Tibial nerve (tissue), 4 donors: ENCODE measurements around the gene UNC119.
"Not testable (repeated sequence)": the region's sequence is repeated elsewhere in the genome, so short reads cannot be mapped to it uniquely, and the experiment has no call there.

Experiments used
- EP300 ChIP-seq, 2 donors: sonication (generic); formaldehyde crosslinking; IDR thresholded peaks; one replicate each; pipeline ENCODE4 v1.6.1; 2017; ENCODE audit warnings: antibody characterized with exemption in 2 of 2, mild to moderate bottlenecking in 1 of 2
- POLR2A ChIP-seq, 2 donors: fragments of 450-650 bp; IDR thresholded peaks; one replicate each; pipeline ENCODE4 v1.6.1; 2017; ENCODE audit warnings: antibody characterized with exemption in 2 of 2, mild to moderate bottlenecking in 2 of 2, moderate library complexity in 2 of 2
- TF ChIP-seq, protein P1 (sequence below), 5 experiments: fragments of 200-600 bp in 3 of 5; fragments of 450-650 bp in 2 of 5; sonication (generic) in 3 of 5; IDR thresholded peaks; one replicate each; pipeline ENCODE4 v1.5.1; 2016 to 2019; ENCODE audit warnings: antibody characterized with exemption in 5 of 5, mild to moderate bottlenecking in 3 of 5, moderate library complexity in 2 of 5

DNA sequence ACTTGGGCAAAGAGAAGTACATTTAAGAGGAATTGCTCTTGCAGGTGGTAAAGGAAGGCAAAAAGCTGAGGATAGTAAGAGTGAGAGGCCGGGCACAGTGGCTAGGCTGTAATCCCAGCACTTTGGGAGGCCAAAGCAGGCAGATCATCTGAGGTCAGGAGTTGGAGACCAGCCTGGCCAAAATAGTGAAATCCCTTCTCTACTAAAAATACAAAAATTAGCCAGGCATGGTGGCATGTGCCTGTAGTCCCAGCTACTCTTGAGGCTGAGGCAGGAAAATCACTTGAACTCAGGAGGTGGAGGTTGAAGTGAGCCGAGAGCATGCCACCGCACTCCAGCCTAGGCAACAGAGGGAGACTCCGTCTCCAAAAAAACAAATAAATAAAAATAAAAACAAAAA lies 30.1 kb downstream of the UNC119 start:
- not testable (repeated sequence) for TF ChIP-seq POLR2A, EP300 (IDR thresholded peaks at IDR 0.05)
- TF ChIP-seq, protein P1, sequence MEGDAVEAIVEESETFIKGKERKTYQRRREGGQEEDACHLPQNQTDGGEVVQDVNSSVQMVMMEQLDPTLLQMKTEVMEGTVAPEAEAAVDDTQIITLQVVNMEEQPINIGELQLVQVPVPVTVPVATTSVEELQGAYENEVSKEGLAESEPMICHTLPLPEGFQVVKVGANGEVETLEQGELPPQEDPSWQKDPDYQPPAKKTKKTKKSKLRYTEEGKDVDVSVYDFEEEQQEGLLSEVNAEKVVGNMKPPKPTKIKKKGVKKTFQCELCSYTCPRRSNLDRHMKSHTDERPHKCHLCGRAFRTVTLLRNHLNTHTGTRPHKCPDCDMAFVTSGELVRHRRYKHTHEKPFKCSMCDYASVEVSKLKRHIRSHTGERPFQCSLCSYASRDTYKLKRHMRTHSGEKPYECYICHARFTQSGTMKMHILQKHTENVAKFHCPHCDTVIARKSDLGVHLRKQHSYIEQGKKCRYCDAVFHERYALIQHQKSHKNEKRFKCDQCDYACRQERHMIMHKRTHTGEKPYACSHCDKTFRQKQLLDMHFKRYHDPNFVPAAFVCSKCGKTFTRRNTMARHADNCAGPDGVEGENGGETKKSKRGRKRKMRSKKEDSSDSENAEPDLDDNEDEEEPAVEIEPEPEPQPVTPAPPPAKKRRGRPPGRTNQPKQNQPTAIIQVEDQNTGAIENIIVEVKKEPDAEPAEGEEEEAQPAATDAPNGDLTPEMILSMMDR (IDR thresholded peaks at IDR 0.05): not testable (repeated sequence)
